HEK293 (cell line): ENCODE results near the gene SGMS1.

Experiments
- CTCF ChIA-PET: fragments of 350-600 bp; formaldehyde crosslinking; extraction: SDS; loops from one replicate; lab custom pipeline; 2021; ENCODE audit warnings: antibody characterized with exemption; lab: Yijun Ruan, JAX
- POLR2A ChIA-PET: fragments of 300-600 bp; formaldehyde crosslinking; extraction: SDS; loops from one replicate; lab custom pipeline; 2020; ENCODE audit warnings: antibody characterized with exemption, inconsistent platforms; lab: Yijun Ruan, JAX
- H3K27ac ChIP-seq: fragments of 200-500 bp; sonication (Bioruptor generic); 2 replicates; pipeline ENCODE4 v1.5.1; 2014; ENCODE audit warnings: low read depth, low read length, control low read depth, inconsistent platforms; ENCODE audit errors: extremely low read depth
- H3K36me3 ChIP-seq, 2 experiments: fragments of 200-500 bp in 1 of 2; sonication (Bioruptor generic) in 1 of 2; 1 replicate in 1 of 2; 2 replicates in 1 of 2; pipeline ENCODE4 v1.5.1; 2014 to 2017; ENCODE audit warnings: inconsistent platforms in 2 of 2, low read length in 2 of 2; ENCODE audit not compliant: control insufficient read depth in 2 of 2, insufficient read depth in 1 of 2
- H3K4me1 ChIP-seq: fragments of 200-500 bp; sonication (Bioruptor generic); 2 replicates; pipeline ENCODE4 v1.5.1; 2014; ENCODE audit warnings: mild to moderate bottlenecking, low read length, inconsistent platforms; ENCODE audit not compliant: control insufficient read depth, insufficient read depth
- H3K4me3 ChIP-seq: 2 replicates; pipeline ENCODE4 v1.5.1; 2011; ENCODE audit warnings: low read depth, mild to moderate bottlenecking, control low read depth, low read length, moderate library complexity
- H3K9me3 ChIP-seq: fragments of 200-500 bp; sonication (Bioruptor generic); 2 replicates; pipeline ENCODE4 v1.5.1; 2014; ENCODE audit warnings: low read depth, low read length, inconsistent platforms; ENCODE audit not compliant: control insufficient read depth, insufficient read depth
- BCL11A ChIP-seq: fragments of 450-650 bp; formaldehyde crosslinking; IDR thresholded peaks from 2 replicates; pipeline ENCODE4 v1.5.1; 2016; ENCODE audit warnings: low read depth, missing biosample characterization, missing genetic modification characterization
- BCL6B ChIP-seq: fragments of 450-650 bp; formaldehyde crosslinking; IDR thresholded peaks from 2 replicates; pipeline ENCODE4 v1.5.1; 2017; ENCODE audit warnings: missing biosample characterization, missing genetic modification characterization
- EGR2 ChIP-seq: fragments of 450-650 bp; formaldehyde crosslinking; IDR thresholded peaks from 2 replicates; pipeline ENCODE4 v1.5.1; 2016; ENCODE audit warnings: low read depth, missing biosample characterization, missing genetic modification characterization
- FEZF1 ChIP-seq: fragments of 450-650 bp; formaldehyde crosslinking; IDR thresholded peaks from 2 replicates; pipeline ENCODE4 v1.5.1; 2016; ENCODE audit warnings: missing biosample characterization, missing genetic modification characterization
- INSM2 ChIP-seq: fragments of 450-650 bp; formaldehyde crosslinking; IDR thresholded peaks from 2 replicates; pipeline ENCODE4 v1.5.1; 2016; ENCODE audit warnings: missing biosample characterization, missing genetic modification characterization
- RBAK ChIP-seq: fragments of 450-650 bp; formaldehyde crosslinking; IDR thresholded peaks from 2 replicates; pipeline ENCODE4 v1.5.1; 2016; ENCODE audit warnings: missing biosample characterization, missing genetic modification characterization
- REST ChIP-seq: fragments of 450-650 bp; formaldehyde crosslinking; IDR thresholded peaks from 2 replicates; pipeline ENCODE4 v1.5.1; 2016; ENCODE audit warnings: missing biosample characterization, missing genetic modification characterization
- SCRT2 ChIP-seq: fragments of 450-650 bp; formaldehyde crosslinking; IDR thresholded peaks from 2 replicates; pipeline ENCODE4 v1.5.1; 2016; ENCODE audit warnings: missing biosample characterization, missing genetic modification characterization
- ZBTB1 ChIP-seq: fragments of 450-650 bp; formaldehyde crosslinking; IDR thresholded peaks from 2 replicates; pipeline ENCODE4 v1.5.1; 2016; ENCODE audit warnings: missing biosample characterization, missing genetic modification characterization
- ZBTB26 ChIP-seq: fragments of 450-650 bp; formaldehyde crosslinking; optimal IDR thresholded peaks from 2 replicates; pipeline ENCODE3; 2016; ENCODE audit warnings: missing biosample characterization, mild to moderate bottlenecking, missing genetic modification characterization
- ZBTB6 ChIP-seq: fragments of 450-650 bp; formaldehyde crosslinking; IDR thresholded peaks from 2 replicates; pipeline ENCODE4 v1.5.1; 2017; ENCODE audit warnings: missing biosample characterization, missing genetic modification characterization
- ZNF132 ChIP-seq: fragments of 450-650 bp; formaldehyde crosslinking; IDR thresholded peaks from 2 replicates; pipeline ENCODE4 v1.5.1; 2017; ENCODE audit warnings: missing biosample characterization, missing genetic modification characterization, borderline replicate concordance
- ZNF157 ChIP-seq: fragments of 450-650 bp; formaldehyde crosslinking; IDR thresholded peaks from 2 replicates; pipeline ENCODE4 v1.5.1; 2016; ENCODE audit warnings: missing biosample characterization, missing genetic modification characterization
- ZNF211 ChIP-seq: fragments of 450-650 bp; formaldehyde crosslinking; IDR thresholded peaks from 2 replicates; pipeline ENCODE4 v1.5.1; 2016; ENCODE audit warnings: low read depth, missing biosample characterization, missing genetic modification characterization
- ZNF214 ChIP-seq: fragments of 450-650 bp; formaldehyde crosslinking; IDR thresholded peaks from 2 replicates; pipeline ENCODE4 v1.5.1; 2017; ENCODE audit warnings: missing biosample characterization, mild to moderate bottlenecking, missing genetic modification characterization, borderline replicate concordance
- ZNF239 ChIP-seq: fragments of 450-650 bp; formaldehyde crosslinking; IDR thresholded peaks from 2 replicates; pipeline ENCODE4 v1.5.1; 2016; ENCODE audit warnings: missing biosample characterization, missing genetic modification characterization
- ZNF311 ChIP-seq: fragments of 450-650 bp; formaldehyde crosslinking; IDR thresholded peaks from 2 replicates; pipeline ENCODE4 v1.5.1; 2017; ENCODE audit warnings: missing biosample characterization, missing genetic modification characterization, borderline replicate concordance
- ZNF362 ChIP-seq: fragments of 450-650 bp; formaldehyde crosslinking; IDR thresholded peaks from 2 replicates; pipeline ENCODE4 v1.5.1; 2016; ENCODE audit warnings: missing biosample characterization, missing genetic modification characterization
- ZNF530 ChIP-seq: fragments of 450-650 bp; formaldehyde crosslinking; IDR thresholded peaks from 2 replicates; pipeline ENCODE4 v1.5.1; 2016; ENCODE audit warnings: low read depth, missing biosample characterization, missing genetic modification characterization
- ZNF610 ChIP-seq: fragments of 450-650 bp; formaldehyde crosslinking; IDR thresholded peaks from 2 replicates; pipeline ENCODE4 v1.5.1; 2016; ENCODE audit warnings: missing biosample characterization, missing genetic modification characterization, borderline replicate concordance
- ZNF664 ChIP-seq: fragments of 450-650 bp; formaldehyde crosslinking; IDR thresholded peaks from 2 replicates; pipeline ENCODE4 v1.5.1; 2016; ENCODE audit warnings: missing biosample characterization, missing genetic modification characterization
- ZNF830 ChIP-seq: fragments of 450-650 bp; IDR thresholded peaks from 2 replicates; pipeline ENCODE4 v1.5.0; 2018; ENCODE audit warnings: missing biosample characterization, missing genetic modification characterization, low read depth, mild to moderate bottlenecking, moderate library complexity
- ZNF843 ChIP-seq: fragments of 450-650 bp; formaldehyde crosslinking; IDR thresholded peaks from 2 replicates; pipeline ENCODE4 v1.5.1; 2016; ENCODE audit warnings: missing biosample characterization, missing genetic modification characterization
- ZSCAN4 ChIP-seq: fragments of 450-650 bp; formaldehyde crosslinking; IDR thresholded peaks from 2 replicates; pipeline ENCODE4 v1.5.1; 2017; ENCODE audit warnings: missing biosample characterization, missing genetic modification characterization

SGMS1 gene

GRCh38 chr10:50452603-50453002, 171.2 kb downstream of the SGMS1 start:
- Histone ChIP-seq H3K4me3 (no peak overlapping the region), H3K9me3 (no peaks in the 10 kb centered on the region), H3K4me1 (no peaks in the 10 kb centered on the region), H3K36me3 (no peaks in the 10 kb centered on the region)
- CTCF ChIA-PET, result no interaction called here
- TF ChIP-seq BCL11A (no peak), ZNF530 (tag by site-specific recombination) (no peak), ZBTB6 (no peak), SCRT2 (tag by site-specific recombination) (no peak), RBAK (tag by site-specific recombination) (no peak), ZNF610 (no peak), ZNF211 (tag by site-specific recombination) (no peak), ZNF664 (no peak), ZNF311 (tag by site-specific recombination) (no peak)
- TF ChIP-seq, all 188 proteins: peak for 0
- H3K27ac ChIP-seq, result no peak overlapping the region
- POLR2A ChIA-PET, result no interaction called here

GRCh38 chr10:50447691-50448090, 176.1 kb downstream of the SGMS1 start:
- ChIA-PET POLR2A (no interaction called here), CTCF (interaction anchor here (0.6 to 1.2 kb wide), 3 partner anchors 15 to 83 kb away, joined by 3 to 4 read pairs (median 3); no protein-coding TSS in a partner anchor)
- H3K4me3 ChIP-seq, result no peak overlapping the region
- H3K9me3 ChIP-seq, result no peaks in the 10 kb centered on the region
- no peak overlapping the region for H3K27ac ChIP-seq
- no peaks in the 10 kb centered on the region for H3K36me3 ChIP-seq
- H3K4me1 ChIP-seq, result peaks cover 6% of the 10 kb centered on the region
- no peak for TF ChIP-seq ZBTB26 (tag by site-specific recombination)
- no peak for TF ChIP-seq ZNF132 (tag by site-specific recombination)
- TF ChIP-seq INSM2 (tag by site-specific recombination), result no peak
- no peak for TF ChIP-seq ZBTB1 (tag by site-specific recombination)
- TF ChIP-seq FEZF1, result no peak
- TF ChIP-seq ZNF239 (tag by site-specific recombination), result no peak
- TF ChIP-seq ZSCAN4 (tag by site-specific recombination), result no peak
- no peak for TF ChIP-seq ZNF214
- no peak for TF ChIP-seq ZNF843 (tag by site-specific recombination)
- TF ChIP-seq ZNF830, result no peak
- no peak for TF ChIP-seq REST (tag by site-specific recombination)
- TF ChIP-seq EGR2 (tag by site-specific recombination), result no peak
- TF ChIP-seq BCL6B (tag by site-specific recombination), result no peak
- TF ChIP-seq ZNF157 (tag by site-specific recombination), result no peak
- no peak for TF ChIP-seq ZNF362 (tag by site-specific recombination)
